ENCODE measurements around the gene ZBTB7A.

DNA sequence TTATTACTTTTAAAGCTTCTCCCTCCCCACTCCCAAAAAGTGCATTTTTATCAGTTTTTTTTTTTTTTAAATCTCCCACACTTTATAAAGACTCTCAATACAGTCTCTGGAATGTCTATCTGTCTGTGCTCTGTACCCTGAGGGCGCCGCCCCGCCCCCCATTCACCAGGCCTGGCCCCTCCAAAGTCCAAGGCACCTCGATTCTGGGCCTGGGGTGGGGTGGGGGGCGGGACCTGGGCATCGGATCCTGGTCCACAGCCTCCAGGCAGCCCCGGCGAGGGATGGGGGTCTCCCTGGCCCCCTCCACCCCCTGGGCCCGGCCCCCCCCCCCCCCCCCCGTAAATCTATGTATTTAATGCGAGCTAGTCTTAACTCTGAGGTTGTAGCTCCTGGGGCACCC, 23.3 kb downstream of the ZBTB7A start:
- TF ChIP-seq CTCF (IDR thresholded peaks at IDR 0.05) (no peak), EP300 (IDR thresholded peaks at IDR 0.05) (no peak), POLR2AphosphoS5 (IDR thresholded peaks at IDR 0.05) (no peak), POLR2A (IDR thresholded peaks at IDR 0.05) (no peak)

Measured in upper lobe of left lung (tissue), 4 donors.